Middle frontal gyrus (tissue), 1 donor: Measurements from ENCODE around the gene SYNM.
A peak's percentile ranks its signal among the peaks of the same experiment; 100 is the strongest.
"Not testable (repeated sequence)": the region's sequence is repeated elsewhere in the genome, so short reads cannot be mapped to it uniquely, and the experiment has no call there.

ENCODE experiments used
- DNase-seq: peaks from one replicate; pipeline ENCODE4 v3.0.0-alpha.2; 2015; ENCODE audit warnings: low spot score; ENCODE audit errors: extremely low spot score

The SYNM gene, protein sequence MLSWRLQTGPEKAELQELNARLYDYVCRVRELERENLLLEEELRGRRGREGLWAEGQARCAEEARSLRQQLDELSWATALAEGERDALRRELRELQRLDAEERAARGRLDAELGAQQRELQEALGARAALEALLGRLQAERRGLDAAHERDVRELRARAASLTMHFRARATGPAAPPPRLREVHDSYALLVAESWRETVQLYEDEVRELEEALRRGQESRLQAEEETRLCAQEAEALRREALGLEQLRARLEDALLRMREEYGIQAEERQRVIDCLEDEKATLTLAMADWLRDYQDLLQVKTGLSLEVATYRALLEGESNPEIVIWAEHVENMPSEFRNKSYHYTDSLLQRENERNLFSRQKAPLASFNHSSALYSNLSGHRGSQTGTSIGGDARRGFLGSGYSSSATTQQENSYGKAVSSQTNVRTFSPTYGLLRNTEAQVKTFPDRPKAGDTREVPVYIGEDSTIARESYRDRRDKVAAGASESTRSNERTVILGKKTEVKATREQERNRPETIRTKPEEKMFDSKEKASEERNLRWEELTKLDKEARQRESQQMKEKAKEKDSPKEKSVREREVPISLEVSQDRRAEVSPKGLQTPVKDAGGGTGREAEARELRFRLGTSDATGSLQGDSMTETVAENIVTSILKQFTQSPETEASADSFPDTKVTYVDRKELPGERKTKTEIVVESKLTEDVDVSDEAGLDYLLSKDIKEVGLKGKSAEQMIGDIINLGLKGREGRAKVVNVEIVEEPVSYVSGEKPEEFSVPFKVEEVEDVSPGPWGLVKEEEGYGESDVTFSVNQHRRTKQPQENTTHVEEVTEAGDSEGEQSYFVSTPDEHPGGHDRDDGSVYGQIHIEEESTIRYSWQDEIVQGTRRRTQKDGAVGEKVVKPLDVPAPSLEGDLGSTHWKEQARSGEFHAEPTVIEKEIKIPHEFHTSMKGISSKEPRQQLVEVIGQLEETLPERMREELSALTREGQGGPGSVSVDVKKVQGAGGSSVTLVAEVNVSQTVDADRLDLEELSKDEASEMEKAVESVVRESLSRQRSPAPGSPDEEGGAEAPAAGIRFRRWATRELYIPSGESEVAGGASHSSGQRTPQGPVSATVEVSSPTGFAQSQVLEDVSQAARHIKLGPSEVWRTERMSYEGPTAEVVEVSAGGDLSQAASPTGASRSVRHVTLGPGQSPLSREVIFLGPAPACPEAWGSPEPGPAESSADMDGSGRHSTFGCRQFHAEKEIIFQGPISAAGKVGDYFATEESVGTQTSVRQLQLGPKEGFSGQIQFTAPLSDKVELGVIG (N-terminal part only)

DNA sequence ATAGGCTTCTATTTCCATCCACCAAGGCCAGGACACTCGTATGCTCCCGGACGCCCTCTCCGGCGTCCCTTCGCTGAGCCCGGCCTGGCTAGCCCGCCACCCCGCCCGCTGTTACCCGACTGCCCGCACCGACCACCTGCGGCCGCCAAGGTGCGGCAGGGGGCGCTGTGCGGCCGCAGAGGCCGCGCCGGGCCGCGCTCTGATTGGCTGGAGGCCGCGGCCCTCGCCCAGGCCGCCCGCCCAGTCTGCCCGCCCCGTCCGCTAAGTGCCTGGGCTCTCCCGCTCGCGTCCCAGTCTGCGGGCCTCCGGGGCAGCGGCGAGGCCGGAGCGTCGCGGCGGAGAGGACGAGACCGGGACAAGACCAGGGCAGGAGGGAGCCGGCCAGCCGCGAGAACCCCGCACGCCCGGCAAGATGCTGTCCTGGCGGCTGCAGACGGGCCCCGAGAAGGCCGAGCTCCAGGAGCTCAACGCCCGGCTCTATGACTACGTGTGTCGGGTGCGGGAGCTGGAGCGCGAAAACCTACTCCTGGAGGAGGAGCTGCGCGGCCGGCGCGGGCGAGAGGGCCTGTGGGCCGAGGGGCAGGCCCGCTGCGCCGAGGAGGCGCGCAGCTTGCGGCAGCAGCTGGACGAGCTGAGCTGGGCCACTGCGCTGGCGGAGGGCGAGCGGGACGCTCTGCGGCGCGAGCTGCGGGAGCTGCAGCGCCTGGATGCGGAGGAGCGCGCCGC, at the start of gene SYNM:
Gene SYNM (plus strand): TSS at position 293 of the 726 bp plus-strand sequence. CDS start 120 bp downstream, at position 413.
- DNase-seq: peak; percentile 59

DNA sequence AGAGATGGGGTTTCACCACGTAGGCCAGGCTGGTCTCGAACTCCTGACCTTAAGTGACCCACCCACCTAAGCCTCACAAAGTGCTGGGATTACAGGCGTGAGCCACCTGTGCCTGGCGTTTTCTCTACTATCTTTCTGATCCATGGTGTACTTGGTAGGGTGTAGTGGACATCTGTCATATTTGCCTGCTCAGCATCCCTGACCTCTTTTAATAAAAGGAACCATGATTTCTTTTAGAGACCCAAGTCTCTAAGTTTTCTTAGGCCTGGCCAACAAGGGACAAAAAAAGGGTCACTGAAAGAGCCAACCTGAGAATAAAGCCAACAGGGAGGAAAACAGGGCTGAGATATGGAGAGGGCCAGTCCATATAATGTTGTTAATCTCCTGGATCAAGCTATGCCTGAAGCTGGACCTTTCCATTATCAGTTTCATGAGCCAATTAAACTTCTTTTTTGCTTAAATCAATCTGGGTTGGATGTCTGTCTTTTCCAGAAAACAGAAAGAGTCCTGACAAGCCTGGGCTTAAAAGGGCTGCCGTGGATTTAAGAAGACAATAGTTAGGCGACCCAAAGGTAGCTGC, 49.2 kb upstream of the SYNM start:
- DNase-seq: no peak

DNA sequence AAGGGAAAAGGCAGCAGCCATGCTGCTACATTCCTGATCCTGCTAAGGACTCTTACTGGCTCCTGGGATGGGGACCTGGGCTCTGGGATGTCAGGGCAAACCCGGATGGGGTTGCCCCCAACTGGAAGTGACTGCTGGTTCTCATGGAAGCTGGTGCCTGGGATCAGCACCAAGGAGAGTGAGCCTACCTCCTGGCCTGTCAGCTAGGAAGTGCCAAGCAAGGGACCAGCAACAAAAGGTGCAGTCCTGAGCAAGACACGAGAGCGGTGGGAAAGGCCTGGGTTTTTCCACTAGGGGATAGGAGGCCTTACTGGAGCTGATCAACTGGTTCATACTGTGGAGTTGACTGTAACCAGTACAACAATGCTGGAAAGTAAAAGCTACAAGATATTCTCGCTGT, 47.9 kb upstream of the SYNM start:
- no peak for DNase-seq

DNA sequence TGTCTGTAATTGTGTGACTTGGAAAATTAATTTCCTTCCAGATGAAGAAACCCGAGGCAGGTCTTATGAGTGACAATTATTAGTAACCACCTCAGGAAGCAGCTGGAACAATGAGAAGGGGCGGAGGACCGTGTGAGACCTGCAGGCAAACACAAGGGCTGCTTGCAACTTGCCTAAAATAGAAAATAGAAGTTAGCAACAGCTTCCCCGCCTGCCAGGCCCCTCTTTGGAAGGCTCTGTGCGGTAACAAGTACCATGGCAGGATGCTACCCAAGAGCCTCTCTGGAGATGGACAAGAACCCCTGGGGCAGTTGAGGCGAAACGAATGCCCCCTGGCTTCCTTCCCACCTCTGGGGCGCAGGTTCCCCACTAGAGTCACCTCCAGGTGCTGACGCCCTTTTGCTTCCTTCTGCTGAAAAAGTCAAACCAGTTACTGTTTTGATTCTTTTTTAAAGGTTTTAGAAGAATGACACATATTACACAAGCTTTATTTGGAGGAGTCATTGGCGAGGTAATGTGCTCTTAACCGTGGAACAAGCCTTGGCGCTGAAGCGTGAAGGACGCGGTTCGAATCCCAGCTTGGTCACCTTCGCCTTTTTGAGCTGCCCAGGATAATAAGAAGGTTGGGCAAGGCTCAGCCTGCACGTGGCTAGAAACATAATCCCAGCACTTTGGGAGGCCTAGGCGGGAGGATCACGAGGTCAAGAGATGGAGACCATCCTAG, 47.0 kb upstream of the SYNM start:
- no peak for DNase-seq

DNA sequence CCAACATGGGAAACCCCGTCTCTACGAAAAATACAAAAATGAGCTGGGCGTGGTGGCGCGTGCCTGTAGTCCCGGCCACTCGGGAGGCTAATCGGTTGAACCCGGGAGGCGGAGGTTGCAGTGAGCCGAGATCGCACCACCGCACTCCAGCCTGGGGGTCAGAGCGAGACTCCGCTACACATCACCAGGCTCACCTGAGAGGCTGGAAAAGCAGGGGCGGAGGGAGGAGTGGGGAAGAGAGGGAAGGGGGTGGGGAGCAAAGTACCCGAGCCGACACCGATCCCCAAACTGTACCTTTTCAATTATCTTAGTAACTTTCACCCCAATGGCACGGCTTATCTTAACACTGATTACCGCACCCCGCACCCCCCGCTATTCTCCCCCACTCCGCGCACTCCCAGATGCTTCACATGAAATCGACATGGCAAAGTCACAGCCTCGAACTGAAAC, 46.4 kb upstream of the SYNM start:
- no peak for DNase-seq

DNA sequence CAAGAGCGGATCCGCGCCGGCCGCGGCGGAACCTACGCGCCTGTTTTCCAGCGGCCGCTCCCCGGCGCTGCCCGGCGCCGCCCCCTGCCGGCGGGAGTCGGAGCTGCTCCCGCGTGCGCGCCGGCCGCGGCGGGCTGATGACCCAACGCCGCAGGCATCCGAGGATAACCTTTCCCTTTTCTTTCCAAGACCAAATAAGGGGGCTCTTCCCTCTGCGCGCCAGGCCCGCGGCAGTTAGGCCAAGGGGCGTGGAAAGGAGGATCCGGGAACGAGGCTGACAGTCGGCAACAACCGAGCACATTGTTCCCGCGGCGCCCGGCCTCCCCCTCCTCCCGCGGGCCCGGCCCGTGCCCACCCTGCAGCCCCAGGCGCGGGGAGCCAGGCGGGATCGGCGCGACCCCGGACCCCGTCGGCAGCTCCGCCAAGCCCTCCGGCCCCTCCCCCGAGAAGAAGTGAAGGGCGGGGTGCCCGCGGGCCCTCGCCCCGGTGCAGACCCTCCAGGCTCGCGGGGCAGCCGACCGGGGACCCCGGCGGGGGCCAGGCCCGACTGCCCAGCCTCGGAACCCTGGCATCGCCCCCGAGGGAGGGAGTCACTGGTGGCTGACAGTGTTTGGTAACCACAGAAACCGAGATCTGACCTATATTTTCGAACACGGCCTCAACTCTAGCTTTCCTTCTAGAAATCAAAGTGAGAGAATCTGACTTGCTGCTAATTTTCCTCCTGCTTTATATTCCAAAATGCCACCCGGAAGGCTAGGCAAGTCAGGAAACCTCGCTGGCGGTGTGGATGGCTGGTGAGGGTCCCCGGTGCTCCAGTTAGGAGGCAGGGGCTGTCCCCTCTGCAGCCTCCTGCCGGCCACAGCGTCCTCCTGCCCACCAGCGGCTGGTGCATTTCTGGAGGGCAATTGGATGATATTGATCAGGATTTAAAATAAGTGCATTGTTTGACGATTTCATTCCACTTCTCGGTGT, 45.6 kb upstream of the SYNM start:
- DNase-seq: peak; percentile 35

DNA sequence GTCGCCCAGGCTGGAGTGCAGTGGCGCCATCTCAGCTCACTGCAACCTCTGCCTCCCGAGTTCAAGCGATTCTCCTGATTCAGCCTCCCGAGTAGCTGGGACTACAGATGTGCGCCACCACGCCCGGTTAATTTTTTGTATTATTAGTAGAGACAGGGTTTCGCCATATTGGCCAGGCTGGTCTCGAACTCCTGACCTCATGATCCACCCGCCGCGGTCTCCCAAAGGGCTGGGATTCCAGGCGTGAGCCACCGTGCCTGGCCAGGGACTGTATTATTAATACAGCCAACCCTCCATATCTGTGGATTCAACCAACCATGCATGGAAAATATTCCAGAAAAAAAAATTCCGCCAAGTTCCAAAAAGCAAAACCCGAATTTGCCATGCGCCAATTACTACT, 44.7 kb upstream of the SYNM start:
- DNase-seq: not testable (repeated sequence)

DNA sequence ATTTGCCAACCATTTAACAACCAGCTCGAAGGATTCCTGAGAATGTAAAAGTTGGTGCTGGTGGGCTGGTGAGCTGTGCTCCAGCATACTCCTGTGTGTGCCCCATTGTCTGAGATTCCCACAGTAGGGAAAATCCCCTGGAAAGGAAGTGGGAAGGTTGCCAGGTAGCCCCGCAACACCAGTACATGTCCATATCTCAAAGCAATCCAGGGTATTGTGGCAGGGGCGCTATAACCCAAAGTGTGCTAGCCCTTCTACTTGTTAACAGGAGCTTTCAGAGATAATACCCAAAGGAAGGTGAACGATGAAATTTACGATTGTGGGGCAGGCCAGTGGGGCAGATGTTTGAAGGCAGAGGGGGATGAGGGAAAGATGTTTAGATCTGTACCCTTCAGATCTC, 42.7 kb upstream of the SYNM start:
- no peak for DNase-seq

DNA sequence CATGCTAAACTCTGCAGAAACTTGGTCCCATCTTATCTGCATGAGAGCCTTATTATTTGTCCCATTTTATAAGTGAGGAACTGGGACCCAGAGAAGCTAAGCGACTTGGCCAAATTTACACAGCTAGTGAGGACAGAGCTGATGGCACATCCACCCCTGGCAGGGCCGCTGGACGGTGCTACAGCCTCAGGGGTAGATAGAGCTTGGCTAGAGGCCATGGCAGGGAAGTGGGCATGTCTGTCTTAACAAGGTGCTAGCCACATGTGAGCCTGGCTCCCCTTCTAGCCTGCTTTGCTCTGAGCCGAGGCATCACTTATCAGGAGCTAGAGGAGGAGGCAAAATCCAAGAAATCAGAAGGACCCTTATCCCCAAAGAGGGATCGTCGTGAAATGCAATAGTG, 36.7 kb upstream of the SYNM start:
- no peak for DNase-seq

DNA sequence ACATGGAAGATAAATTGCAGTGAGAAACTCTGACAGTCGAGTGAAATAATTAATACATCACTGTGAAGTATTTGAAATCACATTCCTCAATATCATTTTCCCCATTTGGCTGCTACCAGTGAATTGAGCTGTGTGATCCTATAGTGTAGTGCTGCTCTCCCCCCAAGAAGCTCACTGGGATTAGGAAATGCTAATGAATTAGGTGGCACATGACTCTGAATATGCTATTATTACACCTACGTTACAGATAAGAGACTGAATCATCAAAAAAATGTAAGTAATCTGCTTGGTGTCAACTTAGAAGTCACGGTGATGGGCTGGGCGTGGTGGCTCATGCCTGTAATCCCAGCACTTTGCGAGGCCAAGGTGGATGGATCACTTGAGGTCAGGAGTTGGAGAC, 34.7 kb upstream of the SYNM start:
- DNase-seq: no peak

DNA sequence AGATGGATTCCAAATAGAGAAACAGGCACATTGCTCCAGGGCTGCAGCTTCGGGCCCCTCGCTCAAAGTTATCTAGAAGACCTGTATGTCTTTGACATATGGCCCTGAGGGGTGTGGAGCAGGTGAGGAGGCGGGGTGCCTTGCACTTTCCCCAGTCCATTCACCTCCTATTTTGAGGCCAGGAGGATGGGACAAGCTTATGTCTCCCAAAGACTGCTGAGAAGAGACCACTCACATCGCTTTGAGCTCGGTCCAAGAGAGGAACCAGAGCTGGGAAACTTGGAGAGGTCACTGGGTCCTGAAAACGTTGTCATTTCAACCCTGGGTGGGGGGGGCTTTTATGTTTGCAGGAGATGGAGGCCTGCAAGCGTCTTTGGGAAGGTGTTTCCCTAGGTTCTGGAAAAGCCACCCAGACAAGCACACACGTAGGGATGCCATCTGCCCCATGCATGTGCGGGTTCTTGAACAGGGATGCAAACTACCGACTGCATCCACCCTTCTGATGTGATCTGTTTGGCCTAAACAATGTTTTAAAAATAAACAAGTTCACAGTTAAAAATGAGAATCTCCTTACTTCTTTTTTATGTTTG, 33.7 kb upstream of the SYNM start:
- DNase-seq: no peak

DNA sequence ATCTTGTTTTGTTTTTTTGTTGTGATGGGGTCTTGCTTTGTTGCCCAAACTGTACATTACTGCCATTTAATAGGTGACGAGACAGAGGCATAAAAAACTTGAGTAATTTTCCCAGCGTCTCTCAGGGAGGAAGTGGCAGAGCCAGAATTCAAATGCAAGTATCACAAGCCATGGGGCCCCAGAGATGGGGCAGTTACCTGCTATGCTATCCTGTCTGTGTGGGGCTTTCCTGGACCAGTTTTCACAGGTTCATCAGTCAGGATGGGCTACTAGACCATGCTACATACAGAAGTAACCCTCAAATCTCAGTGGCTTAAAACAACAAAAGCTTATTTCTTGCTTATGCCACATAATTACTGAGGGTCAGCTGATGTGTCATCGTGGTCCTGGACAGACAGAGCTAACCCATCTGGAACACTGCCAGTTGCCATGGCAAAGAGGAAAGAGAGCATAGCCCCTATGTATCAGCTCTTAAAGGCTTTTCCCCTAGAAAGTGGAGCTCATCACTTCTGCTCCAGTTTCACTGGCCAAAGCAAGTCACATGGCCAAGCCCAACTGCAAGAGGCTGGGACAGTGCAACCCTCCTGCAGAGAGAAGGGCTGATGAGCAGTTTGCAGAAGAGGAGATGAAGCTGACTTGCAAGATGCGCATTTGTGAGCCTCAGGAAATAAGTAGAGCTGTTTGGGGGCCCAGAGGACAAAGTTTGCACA, 31.7 kb upstream of the SYNM start:
- no peak for DNase-seq

DNA sequence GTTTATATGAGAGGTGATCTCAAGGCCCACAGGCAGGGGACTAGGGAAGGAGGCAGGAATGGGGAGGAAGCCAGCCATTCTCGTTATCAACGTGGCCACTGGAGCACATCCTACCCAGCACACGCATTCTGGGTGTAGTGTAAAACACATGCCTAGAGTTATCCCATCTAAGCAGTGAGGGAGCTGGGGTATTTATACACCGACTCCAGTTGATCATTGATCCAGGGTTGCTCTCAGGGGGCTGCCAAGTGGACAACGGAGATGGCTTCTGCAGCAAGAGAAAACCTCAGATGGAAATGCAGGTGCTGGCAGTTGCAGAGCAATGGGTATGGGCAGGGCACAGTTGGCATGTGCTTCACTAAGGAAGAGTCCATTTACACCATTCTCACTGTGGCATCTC, 30.4 kb upstream of the SYNM start:
- no peak for DNase-seq

DNA sequence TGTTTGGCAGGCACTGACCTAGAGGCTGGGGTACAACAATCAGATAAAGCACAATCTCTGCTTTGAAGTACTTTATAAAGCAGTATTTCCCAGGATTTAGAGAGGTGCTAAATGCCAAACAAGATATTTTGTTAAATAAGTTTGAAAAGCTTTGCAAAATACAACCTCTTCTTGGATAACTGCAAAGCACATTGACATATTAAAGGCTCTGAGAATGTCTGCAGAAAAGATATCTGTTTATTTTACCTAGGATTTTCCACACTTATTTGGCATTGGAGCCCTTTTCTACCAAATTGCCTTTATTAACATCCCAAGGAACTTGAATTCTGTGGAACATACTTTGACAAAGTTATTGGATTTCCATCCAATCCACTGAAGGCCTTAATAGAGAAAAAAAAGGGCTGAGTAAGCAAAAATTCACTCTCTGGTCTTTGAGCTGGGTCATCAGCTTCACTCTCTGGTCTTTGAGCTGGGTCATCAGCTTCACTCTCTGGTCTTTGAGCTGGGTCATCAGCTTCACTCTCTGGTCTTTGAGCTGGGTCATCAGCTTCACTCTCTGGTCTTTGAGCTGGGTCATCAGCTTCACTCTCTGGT, 29.7 kb upstream of the SYNM start:
- not testable (repeated sequence) for DNase-seq

DNA sequence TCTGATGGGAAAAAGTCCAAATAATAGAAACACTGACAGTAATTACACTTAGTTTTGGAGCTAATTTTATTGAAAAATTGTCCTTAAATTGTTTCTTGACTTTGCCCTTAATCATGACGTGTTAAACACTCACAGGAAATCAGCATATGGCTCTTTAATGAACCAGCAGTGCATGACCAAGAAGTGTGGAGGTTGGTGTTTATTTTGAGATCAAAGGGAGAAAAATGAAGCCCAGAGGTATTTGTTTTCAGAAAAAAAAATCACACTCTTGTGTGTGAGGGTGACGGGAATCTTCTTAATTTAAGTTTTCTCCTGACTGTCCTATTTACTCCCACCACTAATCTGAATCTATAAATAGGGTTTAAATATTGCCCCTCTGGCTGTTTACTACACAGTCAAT, 28.8 kb upstream of the SYNM start:
- no peak for DNase-seq

DNA sequence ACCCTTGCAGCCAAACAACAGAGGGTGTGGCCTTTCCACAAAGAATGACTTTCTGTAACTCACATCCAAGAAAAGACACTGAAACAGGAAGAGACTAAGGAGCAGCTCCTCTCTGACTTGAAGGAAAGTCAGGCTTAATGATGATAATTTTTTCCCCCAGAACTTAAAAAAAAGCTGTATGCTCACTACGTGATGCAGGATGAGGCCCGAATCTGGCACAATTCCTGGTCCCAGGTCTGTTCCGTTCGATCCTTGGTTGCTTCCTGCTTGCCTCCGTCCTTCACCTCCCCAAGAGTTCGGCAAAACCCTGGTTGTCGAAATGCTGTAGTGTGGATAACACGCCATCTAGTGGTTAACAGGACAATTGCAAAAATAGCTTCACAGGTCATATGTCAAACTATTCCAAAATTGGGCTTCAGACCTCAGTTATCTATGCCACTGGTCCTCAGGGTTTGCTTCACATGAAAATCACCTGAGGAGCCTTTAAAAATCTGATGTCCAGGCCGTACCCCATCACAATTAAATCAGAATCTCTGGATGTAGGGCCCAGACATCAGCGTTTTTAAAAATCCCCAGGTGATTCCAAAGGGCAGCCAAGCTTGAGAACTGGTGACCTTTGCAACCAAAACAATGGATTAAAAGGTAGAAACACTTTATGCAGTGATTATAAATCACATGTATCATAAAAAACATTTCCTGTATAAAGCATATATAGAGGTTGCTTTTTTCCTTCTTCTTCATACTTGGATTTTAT, 28.1 kb upstream of the SYNM start:
- peak; percentile 59 for DNase-seq
